CD4-positive, alpha-beta T cell treated with Interferon alpha-2 for 1 hour (primary cell): ENCODE measurements around the gene PRR23C.
"Not testable (repeated sequence)": the region's sequence is repeated elsewhere in the genome, so short reads cannot be mapped to it uniquely, and the experiment has no call there.

ENCODE experiments used
- DNase-seq, 2 donors: peaks; one replicate each; pipeline ENCODE4 v3.0.0-alpha.2; 2020 to 2022

Gene PRR23C

DNA sequence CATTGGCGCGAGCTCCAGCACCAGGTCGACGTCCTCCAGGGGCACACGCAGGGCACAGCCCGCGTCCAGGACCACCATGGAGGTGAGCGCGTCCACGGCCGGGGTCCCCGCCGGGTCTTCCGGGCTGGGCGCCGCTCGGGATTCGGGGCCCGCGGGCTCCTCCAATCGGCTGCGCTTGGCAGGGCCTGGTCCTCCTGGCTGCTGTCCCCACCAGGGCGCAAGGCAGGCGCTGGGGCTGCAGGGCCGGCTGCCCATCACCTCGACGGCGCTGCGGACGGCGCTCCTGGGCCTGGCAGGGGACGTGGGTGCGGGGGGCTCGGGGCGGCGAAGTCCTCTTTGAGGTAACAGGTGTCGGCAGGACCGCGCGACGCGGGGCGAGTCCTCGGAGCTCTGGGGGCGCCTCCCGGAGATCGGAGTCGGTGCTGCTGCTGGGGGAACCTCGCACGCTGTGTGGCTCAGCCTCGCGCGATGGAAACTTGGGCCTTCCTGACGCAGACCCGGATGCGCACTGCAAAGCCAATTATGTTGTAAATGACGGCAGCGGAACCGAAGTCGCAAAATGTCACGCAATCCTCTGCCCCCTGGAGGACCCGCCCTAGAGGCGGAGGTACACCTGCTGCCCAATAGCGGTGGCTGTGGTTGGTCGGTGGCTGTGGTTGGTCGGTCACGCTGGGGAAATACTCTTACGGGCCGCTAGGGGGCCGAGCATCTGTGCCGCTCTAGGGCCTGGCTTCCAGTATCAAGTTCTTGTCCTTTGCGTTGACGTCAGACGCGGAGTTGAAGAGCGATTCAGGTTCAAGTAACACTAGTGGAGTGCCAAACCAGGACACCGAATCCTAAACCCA lies at the start of gene PRR23C:
PRR23C (minus strand) TSS at position 527 of the 845 bp plus-strand sequence; CDS start at position 255, 272 bp downstream.
- no peak for DNase-seq

DNA sequence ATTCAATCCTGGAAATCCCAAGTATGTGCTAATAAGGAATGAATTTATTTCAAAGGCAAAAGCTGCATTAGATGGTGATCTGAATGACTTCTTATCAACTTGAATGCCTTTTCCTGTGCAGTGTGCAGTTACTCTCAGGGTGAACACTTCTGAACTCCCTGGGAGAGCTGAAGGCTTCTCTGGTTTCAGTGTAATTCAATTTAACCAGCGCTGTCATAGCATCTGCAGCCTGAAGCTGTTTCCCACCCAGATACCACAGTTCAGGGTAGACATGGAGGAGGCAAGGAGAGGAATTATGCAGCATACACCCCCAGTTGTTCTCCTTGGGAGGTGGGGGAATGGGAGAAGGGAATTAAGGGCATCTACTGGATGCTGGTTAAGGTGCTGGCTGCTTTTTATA lies 49.1 kb upstream of the PRR23C start:
- DNase-seq, result no peak

DNA sequence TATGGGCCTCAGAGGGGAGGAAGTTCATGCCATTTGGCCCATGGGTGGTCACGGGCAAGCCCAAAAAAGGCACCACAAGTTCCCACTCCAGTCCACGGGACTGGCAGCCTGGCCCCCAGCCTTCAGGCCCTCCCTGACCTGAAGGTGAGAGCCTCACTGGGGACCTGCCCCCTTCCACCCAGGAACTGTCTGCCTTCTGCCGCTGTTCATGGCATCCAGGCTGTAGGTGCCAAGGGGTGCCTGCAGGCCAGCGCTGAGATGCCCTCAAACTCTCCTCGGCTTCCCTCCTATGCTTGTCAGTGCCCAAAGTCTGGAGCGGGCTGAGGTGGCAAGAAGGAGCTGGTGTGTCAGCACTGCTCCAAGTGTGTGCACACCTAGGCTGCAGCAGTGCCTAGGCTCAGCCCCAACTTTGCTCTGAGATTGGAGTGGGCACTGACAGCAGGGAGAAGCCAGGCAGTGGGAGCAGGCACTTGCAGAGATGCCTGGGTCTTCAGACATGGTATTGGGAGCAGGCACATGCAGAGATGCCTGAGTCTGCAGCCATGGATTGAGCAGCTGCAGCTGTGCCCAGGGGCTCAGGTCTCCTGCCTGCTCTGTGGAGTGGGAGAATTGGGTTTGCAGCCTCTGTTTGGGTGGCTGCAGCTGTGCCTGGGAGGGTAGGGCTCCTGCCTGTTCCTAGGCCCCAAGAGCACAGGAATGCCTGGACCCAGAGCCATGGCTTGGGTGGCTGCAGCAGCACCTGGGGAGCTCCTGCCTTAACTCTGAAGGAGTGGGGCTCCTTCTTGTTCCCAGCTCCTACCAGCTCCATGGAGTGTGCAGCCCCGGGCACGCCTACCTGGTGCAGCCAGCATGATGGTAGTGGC lies 44.0 kb upstream of the PRR23C start:
- DNase-seq, result no peak

DNA sequence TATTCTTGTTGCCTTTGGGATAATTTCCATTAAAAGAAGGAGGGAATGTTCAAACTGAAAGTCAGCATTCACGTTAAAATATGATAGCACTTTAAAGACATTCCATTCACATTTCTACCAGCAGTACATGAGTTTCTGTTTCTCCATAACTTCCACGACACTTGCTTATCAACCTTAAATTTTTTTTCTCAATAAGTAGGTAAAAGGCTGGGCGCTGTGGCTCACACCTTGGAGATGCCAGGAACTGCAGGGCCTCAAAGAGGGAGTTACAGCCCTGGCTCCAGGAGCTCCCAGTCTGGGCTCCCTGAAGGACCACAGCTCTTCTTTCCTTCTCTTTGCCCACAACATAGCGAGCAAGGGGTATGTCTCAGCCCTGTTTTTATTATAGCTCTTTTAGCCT lies 42.9 kb upstream of the PRR23C start:
- no peak for DNase-seq

DNA sequence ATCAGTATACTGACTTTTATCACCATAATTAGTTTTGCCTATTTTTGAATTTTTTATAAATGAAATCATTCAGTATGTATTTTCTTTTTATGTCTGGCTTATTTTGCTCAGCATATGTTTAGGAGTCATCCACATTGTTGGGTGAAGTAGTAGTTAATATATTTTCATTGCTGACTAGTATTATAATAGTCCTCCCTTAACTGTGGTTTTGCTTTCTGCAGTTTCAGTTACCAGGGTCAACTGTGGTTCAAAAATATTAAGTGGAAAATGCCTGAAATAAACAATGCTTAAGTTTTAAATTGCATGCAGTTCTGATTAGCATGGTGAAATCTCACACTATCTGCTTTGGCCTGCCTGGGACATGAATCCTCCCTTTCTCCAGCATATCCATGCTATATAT lies 39.5 kb upstream of the PRR23C start:
- DNase-seq, result no peak

DNA sequence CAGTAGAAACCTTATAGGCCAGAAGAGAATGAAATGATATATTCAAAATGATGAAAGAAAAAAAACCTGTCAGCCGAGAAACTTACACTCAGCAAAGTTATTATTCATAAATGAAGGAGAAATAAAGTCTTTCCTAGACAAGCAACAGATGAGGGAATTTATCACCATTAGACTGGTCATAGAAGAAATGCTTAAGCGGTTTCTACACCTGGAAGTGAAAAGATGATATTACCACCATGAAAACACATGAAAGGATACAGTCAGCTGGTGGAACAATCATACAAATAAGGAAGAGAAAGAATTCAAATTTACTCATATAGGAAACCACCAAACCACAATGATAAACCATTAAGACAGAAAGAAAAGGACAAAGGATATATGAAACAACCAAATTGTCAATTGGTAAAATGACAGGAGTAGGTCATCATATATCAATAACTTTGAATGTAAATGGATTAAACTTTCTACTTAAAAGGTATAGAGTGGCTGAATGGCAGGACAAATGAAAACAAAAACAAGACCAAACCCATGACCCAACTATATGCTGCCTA lies 29.9 kb upstream of the PRR23C start:
- no peak for DNase-seq

DNA sequence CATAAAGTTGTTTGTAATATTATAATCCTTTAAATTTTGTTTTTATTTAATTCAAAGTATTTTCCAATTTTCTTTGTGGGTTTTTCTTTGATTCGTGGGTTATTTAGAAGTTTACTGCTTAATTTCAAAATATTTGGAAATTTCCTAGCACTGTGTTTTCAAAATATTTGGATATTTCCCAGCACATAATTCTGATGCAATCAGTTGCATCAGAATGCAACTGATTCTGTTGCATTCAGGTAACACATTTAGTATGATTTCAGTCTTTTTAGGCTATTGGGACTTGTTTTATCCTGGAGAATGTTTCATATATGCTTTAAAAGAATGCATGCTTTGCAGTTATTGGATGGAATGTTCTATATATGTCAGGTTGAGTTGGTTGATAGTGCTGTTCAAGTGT lies 18.2 kb upstream of the PRR23C start:
- no peak for DNase-seq

DNA sequence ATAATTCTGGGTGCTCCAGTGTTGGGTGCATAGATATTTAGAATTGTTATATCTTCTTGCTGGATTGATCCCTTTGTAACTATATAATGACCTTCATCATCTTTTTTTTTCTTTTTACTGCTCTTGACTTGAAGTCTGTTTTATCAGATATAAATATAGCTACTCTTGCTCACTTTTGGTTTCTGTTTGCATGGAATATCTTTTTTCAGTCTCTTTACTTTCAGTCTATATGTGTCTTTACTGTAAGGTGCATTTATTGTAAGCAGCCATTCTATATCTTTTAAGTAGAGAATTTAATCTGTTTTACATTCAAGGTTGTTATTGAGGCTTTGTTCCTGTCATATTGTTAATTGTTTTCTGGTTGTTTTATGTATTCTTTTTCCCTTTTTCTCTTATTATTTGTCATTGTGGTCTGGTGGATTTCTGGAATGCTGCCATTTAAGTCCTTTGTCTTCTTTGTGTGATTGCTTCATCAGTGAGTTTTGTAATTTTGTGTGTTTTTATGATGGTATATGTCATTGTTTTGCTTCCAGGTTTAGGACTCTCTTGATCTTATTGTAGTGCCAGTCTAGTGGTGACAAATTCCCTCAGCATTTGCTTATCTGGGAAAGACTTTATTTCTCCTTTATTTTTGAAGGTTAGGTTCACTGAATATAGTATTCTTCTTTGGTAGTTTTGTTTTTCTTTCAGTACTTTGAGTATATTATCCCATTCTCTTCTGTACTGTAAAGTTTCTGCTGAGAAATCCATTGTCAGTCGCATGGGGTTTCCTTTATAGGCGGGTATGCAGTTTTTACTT lies 8.3 kb upstream of the PRR23C start:
- no peak for DNase-seq

DNA sequence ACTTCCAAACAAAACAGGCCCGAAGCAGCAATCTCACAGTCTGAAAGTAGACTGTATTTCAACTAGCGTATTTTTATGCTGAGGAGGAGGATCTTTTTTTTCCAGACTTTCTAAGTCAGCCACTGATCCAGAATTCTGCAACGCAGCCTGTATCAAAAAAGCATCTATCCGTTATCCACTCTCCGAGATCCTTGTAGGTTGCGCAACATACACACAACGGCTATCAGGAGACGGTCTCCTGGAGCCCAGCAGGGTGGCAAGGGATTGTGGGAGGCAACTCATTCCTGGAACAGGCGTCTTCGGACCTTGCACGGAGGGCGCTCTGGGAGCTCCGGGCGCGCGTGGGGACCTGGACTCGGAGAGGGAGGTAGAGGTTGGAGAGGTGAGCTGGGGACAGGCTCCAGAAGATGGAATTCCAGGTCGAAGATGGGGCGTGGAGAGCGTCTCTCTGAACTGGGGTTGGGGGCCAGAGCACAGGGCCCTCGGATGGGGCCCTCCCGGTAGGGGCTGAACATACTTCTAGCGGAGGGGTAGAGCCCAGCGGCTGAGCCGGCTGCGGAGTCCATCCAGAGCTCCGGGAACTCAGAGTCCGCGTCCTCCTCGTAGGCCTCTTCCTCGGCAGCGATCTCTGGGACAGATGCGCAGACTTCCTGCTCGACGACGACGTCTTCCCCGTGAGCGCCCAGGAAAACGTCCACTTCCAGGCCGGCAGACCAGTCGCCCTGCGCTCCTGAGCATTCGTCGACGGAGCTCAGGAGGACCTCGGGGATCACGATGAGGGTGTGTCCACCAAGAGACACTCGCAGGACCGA lies 932 bp downstream of the PRR23C start:
- DNase-seq, result no peak

DNA sequence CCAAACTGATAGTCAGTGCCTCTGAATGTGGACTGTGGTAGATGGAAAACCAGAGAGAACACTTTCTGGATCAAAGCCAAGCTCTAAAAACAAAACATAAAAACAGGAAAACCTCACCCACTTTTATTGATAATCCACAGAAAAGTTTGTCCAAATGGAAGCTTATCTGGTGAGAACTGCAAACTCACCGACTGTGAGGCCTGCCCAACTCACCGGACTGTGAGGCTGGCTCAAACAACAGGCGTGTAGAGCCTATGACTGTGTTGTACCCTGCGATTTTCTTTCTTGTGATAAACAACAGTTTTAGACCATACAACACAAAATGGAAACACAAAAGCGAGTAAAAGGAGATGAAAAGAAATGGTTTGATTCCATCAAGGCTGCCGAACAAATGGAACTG lies 7.2 kb downstream of the PRR23C start:
- no peak for DNase-seq

DNA sequence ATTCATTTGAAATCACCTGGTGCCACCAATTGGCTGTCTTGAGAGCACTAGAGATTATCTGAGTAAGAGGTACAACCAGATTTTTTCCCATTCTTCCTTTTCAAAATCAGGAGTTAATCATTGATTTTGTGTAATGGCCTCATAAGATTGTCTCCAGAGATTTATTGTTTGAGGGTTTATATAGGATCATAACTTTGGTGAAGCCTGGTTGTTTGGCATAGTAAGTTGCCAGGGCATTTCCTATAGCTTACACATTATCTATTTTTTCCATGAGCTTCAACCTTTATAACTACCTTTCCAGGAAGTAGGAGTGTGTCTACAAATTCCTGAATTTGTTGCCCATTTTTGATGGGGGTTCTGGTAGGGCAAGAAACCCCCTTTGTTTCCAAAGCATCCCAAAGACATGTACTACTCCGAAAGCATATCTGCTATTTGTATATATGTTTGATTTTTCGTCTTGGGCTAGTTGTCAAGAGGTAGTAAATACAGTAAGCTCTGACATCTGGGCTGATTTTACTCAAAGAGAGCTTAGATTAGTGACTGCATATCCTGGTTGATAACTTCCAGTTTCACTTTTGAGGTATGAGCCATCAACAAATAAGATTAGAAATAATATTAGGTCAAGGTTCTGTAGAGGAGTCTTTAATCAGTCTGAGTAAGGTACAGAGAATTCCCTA lies 12.2 kb downstream of the PRR23C start:
- DNase-seq, result no peak

DNA sequence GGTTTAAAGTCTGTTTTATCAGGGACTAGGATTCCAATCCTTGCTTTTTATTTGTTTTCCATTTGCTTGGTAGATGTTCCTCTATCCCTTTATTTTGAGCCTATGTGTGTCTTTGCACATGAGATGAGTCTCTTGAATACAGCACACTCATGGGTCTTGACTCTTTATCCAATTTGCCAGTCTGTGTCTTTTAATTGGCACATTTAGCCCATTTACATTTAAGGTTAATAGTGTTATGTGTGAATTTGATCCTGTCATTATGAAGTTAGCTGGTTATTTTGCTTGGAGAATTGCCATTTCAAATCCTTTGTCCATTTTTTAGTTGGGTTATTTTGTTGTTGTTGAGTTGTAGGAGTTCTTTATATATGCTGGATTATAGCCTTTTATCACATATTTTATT lies 14.1 kb downstream of the PRR23C start:
- DNase-seq, result not testable (repeated sequence)

DNA sequence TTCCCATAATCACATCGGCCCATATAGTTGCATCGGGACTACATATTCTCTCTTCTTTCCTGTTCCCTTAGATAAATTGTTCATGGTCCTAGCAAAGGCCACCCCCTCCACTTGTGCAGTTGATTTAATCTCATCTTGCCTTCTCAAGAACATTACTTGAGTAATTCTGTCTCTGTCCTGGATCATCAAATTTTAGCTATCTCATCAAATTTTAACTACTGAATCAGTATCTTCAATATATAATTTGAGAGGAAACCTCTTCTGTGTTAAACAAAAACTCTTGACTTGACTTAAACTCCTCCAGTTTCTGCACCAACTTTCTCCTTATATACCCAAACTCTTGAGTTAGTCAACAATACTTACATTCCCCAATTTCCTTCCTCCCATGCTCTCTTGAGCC lies 19.7 kb downstream of the PRR23C start:
- no peak for DNase-seq

DNA sequence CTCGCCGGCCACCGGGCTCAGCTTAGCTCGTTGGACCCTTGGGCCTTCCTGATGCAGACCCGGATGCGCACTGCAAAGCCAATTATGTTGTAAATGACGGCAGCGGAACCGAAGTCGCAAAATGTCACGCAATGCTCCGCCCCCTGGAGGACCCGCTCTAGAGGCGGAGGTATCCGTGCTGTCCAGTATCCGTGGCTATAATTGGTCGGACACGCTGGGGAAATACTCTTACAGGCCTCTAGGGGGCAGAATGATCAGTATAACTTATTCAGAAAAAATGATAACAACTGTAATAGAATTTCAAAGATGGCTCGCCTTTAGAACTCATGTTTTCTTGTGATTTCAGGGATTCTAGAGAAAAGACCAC lies 23.8 kb downstream of the PRR23C start, which contains the start of gene PRR23B:
PRR23B (minus strand) TSS at position 59 of the 367 bp plus-strand sequence. CDS start 265 bp downstream, outside the sequence.
- no peak for DNase-seq

DNA sequence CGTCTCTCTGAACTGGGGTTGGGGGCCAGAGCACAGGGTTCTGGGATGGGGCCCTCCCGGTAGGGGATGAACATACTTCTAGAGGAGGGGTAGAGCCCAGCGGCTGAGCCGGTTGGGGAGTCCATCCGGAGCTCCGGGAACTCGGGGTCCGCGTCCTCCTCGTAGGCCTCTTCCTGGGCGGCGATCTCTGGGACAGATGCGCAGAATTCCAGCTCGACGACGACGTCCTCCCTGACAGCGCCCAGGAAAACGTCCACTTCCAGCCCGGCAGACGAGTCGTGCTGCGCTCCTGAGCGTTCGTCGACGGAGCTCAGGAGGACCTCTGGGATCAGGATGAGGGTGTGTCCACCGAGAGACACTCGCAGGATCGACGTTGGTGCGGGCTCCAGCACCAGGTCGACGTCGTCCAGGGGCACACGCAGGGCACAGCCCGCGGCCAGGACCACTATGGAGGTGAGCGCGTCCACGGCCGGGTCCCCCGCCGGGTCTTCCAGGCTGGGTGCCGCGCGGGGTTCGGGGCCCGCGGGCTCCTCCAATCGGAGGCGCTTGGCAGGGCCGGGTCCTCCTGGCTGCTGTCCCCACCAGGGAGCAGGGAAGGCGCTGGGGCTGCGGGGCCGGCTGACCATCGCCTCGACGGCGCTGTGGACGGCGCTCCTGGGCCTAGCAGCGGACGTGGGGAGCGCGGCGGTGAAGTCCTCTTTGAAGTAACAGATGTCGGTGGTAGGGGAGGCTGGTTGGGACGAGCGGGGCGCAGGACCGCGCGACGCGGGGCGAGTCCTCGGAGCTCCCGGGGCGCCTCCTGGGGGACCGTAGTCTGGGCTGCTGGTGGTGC lies 24.4 kb downstream of the PRR23C start:
- no peak for DNase-seq

DNA sequence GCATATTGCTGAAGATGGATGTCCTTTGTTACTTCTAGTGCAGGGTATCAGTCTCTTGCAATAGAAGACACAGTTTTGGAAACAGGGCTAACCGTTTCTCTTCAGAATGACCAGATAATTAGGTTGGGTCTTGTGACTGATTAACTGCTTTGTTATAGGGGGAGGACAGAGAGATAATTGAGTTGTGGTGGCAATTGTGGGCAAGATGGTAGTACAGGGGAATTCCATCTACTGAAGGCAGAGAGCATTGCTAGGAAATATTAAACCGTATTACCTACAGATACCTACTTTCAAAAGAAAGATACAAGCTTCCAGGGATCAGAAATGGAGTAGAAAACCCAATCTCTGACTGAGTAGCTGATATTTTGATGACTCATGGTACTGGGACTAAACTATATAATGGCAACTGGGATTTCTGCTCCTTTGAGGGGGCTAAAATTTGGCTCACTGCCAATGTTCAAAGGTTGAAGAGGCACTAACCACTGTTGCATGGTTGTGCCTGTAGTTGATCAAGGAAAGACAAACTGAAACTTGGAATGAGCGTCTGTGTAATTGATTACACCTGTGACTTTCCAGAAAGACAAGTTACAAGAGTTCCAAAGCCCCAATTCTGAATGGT lies 28.2 kb downstream of the PRR23C start:
- DNase-seq, result no peak

DNA sequence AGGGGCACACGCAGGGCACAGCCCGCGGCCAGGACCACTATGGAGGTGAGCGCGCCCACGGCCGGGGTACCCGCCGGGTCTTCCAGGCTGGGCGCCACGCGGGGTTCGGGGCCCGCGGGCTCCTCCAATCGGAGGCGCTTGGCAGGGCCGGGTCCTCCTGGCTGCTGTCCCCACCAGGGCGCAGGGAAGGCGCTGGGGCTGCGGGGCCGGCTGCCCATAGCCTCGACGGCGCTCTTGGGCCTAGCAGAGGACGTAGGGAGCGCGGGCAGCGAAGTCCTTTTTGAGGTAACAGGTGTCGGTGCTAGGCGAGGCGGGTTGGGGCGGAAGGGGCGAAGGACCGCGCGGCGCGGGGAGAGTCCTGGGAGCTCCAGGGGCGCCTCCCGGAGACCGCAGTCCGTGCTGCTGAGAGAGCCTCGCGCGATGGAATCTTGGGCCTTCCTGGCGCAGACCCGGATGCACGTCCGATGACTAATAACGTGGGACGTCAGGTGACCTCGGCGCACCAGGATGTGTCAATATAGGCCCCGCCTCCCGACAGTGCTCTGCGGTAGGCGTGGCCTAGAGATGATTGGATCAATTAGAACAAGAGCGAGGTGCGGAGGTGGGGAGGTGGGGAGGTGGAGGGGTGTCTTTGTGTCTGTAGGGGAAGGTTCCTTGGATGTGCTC lies 38.5 kb downstream of the PRR23C start, which contains the start of gene PRR23A:
PRR23A (minus strand) TSS at position 218 of the 666 bp plus-strand sequence; CDS start at position 218, 0 bp downstream.
- DNase-seq, result no peak

DNA sequence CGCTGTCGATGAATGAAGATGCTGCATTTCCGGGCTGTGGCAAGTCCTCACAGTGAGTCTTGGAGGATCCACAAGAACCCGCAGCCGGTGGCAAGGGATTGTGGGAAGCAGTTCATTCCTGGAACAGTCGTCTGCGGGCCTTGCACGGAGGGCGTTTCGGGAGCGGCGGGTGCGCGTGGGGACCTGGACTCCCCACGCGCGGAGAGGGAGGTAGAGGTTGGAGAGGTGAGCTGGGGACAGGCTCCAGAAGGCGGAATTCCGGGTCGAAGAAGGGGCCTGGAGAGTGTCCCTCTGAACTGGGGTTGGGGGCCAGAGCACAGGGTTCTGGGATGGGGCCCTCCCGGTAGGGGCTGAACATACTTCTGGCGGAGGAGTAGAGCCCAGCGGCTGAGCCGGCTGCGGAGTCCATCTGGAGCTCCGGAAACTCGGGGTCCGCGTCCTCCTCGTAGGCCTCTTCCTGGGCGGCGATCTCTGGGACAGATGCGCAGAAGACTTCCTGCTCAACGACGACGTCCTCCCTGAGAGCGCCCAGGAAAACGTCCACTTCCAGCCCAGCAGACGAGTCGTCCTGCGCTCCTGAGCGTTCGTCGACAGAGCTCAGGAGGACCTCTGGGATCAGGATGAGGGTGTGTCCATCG lies 39.2 kb downstream of the PRR23C start:
- no peak for DNase-seq

DNA sequence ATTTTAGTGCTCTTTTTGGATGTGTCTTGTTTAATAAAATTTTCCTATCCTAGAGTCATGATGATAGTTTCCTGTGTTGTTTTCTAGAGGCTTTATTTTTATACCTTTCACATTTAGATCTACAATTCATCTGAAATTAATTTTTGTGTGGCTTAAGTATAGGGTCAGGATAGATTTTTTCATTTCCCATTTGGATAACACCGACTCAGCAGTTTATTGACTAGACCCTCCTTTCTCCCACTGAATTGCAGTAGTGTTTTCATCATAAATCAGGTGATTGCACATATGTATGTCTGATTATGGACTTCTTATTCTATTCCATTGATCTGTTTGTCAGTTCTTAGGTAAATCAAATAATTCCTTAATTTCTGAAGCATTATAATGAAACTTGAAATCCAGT lies 49.0 kb downstream of the PRR23C start:
- DNase-seq, result no peak
